ENCODE results near the gene MDFI.
"Not testable (repeated sequence)": the region's sequence is repeated elsewhere in the genome, so short reads cannot be mapped to it uniquely, and the experiment has no call there.

Gene MDFI

DNA sequence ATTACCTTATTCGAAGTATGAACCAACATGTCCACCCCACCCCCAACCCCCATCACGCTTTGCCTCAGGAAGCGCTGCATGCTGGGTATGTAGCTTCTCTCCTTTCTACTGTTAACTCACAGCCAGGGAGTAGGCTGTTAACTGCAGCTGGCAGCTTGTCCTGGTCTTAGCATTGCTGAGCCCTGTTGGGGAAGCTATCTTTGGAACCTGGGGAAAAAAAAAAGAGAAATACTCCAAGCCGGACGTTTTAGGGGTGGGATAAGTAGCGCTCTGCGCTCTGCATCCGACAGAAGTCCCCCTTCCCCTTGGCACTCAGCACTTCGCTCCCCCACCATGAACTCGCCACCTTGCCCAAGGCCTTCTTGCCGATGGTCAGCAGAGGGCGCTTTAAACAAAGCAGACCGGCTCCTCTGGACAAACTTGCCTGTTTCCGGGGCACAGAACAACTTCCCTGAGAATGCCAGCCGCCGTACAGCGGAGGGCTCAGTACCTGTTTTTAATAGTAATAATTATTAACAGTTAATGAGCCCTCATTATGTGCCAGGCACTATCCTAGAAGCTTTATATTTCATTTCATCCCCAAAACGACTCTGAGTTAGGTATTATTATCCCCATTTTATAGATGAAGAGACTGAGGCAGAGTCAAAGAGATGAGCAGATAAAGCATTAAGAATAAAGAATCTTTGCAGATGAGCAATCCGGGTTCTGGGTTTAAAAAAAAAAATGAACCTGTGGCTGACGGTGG lies 35.2 kb upstream of the MDFI start:
- DNase-seq, result peak; percentile 76

DNA sequence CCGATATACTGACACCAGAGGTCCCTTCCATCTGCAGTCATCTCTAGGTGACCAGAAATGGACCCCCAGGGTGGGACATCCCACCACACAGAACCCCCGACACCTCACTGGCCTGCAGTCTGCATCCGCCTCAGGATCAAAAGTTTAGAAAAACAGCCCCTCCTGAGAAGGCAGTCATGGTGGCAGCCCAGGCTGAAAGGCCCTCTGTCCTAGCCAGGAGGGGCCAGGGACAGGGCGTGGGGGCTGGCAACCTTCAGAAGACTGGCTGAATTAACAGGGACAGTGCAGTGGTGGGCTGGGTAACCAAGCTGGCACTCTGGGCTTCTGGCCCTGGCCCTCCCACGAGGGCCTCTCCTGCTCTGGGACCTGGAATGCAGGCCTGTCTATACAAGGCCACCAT lies 34.3 kb upstream of the MDFI start:
- DNase-seq, result no peak

DNA sequence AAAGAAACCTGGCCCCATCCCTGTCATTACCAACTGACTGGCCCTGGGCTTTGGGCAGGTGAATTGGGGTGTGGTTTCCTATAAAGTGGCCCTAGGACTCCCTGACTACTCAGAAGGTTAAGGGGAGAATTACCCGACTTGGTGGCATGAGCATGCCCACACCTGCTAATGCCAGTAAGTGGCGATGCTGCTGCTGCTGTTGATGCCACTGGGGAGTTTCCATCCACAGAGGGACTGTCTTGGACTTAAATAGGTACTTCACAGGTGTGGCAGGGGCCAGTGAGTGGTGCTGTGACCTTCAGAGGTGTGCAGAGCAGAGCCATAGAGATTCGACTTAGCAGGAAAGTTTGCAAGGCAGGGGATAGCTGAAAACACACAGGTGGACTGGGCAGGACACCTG lies 32.6 kb upstream of the MDFI start:
- DNase-seq, result no peak

DNA sequence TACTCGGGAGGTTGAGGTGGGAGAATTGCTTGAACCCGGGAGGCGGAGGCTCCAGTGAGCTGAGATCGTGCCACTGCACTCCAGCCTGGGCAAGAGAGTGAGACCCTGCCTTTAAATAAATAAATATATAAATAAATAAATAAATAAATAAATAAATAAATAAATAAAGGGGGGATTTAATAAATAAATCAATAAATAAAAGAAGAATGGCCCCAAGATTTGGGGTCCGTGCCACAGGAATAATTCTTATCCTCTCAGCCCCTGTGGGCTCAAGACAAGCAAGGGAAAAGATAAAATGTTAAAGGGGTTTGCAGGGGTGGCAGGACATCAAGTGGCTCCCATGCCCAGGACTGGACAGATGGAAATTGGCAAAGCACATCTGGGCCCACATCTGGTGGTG lies 31.2 kb upstream of the MDFI start:
- no peak for DNase-seq

DNA sequence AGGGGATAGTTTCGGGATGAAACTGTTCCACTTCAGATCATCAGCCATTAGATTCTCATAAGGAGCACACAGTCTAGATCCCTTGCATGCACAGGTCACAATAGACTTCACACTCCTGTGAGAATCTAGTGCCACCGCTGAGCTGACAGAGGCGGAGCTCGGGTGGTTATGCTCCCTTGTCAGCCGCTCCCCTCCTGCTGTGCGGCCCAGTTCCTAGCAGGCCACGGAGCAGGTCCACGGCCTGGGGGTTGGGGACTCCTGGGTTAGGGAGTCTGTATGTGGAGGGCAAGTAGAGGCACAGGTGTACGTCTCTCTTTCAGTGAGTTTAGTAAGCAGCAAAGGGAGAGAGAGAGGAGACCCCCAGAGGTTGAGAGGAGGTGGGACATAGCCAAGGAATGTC lies 30.5 kb upstream of the MDFI start:
- DNase-seq, result no peak

DNA sequence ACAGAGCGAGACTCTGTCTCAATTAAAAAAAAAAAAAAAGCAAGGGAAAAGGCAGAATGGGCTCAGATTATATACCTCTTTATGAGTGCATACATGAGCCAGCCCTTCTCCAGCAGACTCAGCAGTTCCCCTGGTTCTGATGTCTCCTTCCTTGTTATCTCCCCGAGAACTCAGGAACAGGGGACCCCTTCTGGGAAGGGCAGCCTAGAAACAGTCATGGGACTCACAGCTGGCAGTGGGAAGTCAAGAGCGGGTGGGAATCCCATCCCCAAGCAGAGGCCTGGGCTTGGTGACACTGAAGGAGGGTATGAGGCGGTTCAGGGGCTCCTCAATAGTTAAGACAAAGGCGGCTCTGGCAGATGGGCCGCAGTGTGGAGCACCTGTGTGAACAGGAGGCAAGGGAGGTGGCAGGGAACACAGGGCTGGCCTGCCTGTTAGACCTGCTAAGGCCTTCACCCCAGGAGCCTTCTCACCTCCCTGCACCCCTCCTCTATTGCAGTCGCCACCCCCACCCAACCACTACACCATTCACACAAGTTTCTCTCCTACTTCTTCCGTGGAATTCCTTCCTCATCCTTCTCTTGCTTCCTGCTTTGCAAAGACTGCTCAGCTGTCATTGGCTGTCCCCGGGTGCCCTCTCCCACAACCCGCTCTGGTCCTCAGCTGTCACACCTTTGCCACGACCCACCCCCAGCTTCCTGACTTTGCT lies 29.7 kb upstream of the MDFI start:
- no peak for DNase-seq

DNA sequence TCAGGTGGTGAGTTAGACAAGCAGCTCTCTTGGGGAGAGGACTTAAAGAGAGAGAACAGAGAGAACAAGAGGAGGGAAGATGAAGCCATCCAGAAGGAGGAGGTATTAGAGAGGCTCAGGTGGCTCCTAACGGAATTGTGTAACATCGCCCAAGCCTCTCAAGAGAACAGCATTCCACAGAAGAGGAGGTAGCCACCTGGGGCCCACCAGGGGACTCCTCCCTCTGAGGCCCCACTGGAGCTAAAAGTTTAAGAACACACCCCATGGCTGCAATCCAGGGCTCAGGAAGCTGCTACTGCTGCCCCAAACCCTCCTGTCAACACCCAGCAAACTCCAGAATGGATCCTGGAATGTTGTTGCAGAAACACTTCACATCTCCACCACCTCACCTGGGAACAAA lies 23.6 kb upstream of the MDFI start:
- DNase-seq, result no peak

DNA sequence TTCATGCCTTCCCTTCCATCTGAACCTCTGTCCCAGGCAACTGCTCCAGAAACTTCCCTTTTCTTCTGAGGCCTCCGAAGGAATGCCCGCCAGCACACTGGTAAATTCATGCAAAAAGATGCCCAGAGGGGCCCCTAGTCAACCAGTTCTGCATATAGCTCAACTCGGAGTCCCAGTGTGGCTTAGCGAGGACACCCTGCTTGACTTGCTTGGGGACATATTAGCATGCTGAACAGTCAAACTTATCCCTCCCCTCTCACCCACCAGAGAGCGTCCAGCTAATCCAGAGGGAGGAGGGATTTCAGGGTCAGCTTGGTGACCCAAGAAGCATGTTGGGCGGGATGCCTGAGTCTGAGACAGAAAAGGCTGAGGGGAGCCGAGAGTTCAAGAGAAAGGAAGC lies 23.0 kb upstream of the MDFI start:
- DNase-seq, result no peak

DNA sequence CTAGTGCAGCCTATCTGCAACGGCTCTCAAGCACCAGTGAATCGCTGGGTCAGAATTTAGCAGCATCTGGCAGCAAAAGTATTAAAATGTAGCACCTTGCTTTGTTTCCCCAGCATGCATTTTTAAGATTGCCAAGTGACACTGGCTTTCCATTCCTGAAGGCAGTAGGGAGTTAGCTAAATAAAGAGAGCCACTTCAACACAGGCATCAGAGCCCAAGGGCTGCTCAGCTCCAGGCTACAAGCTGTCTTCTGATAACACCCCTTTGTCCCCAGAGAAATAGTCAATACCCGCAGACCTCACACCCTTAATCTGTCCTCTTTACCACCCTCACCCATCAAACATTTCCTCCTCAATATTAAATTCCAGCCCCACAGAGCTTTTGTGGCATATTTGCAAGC lies 19.7 kb upstream of the MDFI start:
- no peak for DNase-seq

DNA sequence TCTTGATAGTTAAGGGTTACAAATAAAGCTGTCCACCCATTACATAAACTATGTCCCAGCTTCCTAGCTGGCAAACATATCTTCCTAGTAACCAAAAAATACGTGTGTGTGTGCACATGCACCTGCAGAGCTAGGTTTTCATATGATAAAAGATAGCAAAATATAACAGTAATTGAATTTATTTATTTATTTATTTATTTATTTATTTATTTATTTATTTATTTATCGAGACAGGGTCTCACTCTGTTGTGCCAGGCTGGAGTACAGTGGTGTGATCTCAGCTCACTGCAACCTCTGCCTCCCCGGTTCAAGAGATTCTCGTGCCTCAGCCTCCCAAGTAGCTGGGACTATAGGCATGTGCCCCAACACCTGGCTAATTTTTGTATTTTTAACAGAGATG lies 19.1 kb upstream of the MDFI start:
- DNase-seq, result not testable (repeated sequence)

DNA sequence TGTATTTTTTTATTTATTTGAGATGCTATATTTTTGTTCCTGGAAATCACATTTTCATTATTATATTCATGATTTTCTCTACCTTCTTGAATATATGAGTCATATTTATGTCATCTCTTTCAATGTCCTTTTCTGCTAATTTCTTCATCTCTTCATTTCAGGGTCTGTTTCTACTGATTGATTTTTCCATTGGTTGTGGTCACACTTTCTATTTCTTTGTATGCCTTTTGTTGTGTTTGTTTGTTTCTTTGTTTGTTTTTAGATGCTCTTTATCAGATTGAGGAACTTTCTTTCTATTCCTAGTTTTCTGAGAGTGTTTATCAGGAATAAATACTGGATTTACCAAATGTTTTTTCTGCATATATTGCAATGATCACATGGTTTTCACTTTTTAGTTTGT lies 16.9 kb upstream of the MDFI start:
- DNase-seq, result no peak

DNA sequence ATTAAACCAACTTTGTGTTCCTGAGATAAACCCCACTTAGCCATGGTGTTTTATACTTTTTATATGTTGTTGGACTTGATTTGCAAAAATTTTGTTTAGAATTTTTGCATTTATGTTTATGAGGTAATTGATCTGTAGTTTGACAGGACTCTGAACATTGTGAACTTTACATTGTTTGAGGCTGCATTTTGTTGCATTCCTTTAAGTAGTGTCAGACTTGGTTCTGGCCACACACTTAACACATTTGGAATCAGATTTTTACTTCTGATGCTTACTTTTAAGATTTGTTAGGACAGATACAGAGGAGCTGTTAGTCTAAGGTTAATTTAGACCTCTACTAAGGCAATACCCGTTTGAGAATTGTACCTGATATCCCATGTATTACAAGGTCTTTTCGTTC lies 16.5 kb upstream of the MDFI start:
- no peak for DNase-seq

DNA sequence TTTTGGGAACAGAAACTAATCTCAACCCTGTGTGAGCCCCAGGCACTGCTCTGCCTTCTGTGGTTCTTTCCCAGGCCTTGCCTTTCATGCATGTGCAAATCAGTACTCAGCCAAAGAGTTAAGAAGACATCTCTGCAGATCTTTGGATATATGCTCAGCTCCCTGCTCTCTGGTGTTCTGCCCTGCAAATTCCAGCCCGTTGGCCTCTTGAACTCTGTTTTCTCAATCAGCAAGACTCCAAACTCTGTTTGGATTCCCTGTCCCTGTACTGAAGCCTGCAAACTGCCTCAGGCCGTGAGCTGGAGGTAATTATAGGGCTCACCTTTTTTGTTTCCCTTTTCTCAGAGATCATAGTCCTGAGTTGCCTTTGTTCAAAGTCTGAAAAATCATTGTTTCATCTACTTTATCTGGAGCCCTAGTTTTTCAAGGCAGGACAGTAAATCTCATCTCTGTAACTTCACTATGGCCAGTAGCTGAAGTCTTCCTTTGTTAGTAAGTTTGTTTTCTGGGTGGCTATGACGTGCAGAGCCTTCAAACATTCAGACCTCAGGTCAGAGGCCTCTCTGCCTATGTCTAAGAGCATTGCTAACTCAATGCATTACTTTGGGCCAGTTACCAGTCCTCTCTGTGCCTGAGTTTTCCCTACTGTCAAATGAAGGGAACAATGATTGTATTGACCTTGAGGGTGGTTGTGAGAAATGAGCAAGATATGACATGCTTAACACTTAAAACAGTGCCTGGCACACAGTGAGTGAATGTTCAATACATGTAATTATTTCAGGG lies 15.9 kb upstream of the MDFI start:
- no peak for DNase-seq

DNA sequence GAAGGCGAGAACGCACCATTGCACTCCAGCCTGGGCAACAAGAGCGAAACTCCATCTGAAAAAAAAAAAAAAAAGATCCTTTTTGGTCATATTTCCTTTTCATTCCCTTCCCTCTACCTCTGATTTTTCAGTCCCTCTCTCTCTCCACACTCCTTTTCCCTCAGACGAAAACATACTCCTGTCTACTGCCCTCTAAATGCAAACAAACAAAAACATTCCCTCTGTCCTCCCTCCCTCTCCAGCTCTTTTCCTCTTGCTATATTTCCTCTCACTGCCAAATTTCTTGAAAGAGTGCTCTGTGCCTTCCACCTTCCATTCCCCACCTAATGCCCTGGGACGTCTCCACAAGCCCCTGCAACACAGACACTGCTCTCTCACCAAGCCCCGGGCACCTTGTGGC lies 14.9 kb upstream of the MDFI start:
- no peak for DNase-seq

DNA sequence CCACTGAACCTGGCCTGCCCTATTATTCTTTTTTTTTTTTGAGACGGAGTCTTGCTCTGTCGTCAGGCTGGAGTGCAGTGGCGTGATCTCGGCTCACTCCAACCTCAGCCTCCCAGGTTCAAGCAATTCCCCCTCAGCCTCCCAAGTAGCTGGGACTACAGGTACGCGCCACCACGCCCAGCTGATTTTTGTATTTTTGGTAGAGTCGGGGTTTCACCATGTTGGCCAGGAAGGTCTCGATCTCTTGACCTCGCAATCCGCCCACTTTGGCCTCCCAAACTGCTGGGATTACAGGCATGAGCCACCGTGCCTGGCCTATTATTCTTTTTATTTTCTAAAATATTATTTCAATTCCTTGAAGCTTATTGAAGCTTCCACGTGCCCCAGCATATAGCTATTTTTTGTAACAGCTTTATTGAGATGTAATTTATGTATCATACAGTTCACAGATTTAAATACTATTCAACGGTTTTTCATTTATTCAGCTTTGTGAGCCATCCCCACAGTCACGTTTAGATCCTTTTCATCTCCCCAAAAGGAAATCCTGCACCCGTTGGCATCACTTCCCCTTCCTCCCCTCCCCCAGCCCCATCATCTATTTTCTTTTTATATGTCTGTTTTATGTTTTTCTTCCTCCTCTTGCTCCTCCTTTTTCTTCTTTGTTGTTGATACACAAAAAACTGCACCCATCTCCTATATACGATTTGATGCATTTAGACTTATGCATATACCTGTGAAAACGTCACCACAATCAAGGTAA lies 13.5 kb upstream of the MDFI start:
- DNase-seq, result no peak

DNA sequence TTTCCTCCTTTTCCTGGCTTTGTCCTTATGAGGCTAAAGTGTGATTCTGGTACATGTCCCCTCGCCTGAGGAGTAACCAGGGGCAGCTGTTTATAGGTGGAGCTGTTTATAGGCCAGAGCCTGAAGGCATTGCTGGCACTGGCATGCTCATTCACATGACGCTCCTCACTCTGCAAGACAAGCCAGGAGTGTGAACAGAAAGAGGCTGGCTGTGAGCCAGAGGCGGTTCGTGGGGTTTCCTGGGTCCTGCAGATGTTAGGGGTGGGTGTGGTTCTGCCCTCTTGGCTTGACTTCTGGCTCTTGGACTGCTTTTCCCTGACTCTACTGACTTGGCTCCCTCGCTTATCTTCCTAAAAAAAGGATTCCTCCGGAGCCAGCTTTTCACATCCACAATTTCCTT lies 12.8 kb upstream of the MDFI start:
- peak; percentile 64 for DNase-seq

DNA sequence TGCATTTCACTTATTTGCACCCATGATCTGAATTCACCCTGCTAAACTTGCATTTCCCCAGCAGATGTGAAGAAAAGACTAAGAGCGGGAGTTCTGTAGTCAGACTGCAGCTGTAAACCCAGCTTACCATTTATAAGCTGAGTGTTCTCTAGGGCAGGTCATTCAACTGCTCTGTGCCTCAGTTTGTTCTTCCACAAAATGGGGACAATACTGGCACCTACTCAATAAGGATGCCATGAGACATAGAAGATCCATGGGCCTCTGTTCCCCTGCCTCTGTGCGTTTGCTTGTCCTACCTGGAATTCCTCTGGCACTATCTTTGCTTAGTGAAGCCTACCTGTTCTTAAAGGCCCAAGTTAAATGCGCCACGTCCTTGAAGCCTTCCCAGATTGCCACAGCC lies 12.2 kb upstream of the MDFI start:
- no peak for DNase-seq

DNA sequence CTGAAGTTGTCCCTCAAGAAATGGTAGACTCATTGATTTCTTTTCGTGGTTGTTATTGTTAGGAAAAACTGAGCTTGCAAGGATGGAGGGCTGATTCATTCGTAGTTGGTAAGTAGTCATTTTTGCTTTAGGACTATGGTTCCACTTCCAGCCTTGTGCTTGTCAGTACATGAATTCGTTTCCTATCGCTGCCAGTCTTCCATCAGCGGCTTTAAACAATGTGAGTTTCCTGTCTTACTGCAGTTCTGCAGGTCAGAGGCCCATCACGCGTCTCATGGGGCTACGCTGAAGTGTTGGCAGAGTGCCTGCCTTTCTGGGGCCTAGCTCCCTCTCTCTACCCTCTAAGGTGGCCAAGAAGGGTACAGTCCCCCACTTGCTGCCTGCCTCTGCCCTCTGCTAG lies 11.4 kb upstream of the MDFI start:
- peak; percentile 49 for DNase-seq

DNA sequence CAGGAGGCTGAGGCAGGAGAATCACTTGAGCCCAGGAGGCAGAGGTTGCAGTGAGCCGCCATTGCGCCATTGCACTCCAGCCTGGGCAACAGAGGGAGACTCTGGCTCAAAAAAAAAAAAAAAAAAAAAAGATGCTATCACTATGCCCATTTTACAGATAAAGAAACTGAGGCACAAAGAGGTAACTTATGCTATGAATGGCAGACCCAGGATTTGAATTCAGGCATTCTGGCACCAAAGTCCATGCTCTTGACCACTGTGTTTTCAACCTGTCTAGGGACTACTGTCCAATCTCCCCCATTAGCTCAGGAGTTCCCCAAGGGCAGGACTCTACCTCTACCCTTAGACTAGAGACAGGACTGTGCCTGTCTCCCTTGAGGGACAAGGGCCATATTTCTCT lies 9.1 kb upstream of the MDFI start:
- DNase-seq, result no peak

DNA sequence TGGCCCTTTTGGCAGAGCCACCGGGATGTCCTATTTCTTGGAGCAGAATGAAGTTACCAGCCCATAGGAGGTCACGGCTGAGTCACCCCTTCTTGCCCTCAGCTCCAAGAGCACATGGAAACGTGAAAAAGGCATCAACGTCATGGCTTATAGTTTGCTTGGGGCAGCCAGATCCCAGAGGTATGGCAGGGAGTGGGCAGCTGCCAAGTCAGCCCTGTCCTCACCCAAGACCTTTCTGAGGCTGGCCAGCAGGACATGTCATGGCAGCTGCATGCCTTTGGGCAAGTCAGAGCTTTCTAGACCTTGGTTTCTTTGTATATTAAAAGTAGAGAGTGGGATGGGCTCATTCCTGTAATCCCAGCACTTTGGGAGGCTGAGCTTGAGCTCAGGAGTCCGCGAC lies 8.2 kb upstream of the MDFI start:
- no peak for DNase-seq

DNA sequence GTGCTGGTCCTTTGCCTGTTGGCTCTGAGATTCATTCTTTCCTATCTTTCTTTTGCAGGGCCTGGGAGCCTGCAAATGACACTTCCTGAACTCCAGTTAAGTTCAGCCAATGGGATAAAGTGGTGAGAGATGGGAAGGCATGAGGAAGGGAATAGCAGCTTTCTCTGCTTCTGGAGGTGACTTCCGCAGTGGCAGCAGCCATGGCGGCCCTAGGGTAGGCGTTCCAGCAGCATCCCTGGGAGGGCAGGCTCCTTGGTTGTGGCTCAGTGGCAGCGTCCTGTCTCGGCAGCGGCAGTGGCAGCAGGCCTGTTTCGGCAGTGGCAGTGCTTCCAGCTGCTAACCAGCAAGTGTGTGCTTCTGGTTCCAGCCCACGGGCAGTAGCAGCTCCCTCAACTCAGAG lies 7.3 kb upstream of the MDFI start:
- no peak for DNase-seq

DNA sequence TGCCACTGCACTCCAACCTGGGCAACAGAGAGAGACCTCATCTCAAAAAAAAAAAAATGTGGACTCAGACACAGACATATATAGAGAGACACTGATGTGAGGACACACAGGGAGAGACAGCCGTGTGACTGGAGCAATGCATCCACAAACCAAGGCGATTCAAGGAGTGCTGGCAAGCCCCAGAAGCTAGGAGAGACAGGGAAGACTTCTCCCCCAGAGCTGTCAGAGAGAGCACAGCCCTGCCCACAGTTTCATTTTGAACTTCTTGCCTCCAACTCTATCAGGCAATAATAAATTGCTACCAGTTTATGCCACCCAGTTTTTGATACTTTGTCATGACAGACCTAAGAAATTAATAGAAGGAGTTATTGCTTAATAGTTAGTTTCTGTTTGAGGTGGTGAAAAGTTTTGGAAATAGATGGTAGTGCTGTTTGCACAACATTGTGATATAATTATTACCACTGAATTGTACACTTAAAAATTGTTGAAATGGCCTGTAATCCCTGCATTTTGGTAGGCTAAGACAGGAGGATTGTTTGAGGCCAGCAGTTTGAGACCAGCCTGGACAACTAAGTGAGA lies 5.1 kb upstream of the MDFI start:
- DNase-seq, result no peak

DNA sequence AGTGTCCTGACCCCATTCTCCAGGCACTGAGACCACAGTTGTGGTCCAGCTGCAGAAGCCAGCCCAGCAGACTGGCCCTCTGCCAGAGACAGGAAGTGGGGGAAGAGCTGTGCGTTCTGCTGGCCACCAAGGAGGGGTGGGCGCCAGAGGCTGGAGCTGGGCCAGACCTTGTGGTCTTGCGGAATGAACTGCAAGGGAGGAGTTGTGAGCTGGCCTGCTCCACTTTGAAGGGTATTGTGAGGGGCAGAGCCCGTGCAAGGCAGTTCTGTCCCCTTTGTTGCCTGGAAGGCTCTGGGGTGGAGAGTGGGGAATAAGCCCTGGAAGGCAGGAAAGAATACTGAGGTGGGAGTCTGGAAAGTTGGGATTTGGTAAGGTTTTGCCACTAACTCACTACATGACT lies 3.6 kb upstream of the MDFI start:
- DNase-seq, result no peak

All from DMS153 (cell line).